ENCODE data around the gene LRRC75A. TPM values are rescaled to one million over a fixed set of nuclear protein-coding genes. Genes with fewer than 3 reads are reported as not detected.

Gene LRRC75A
- total RNA-seq, 2 experiments from 2014 or later = 1.5 to 1.7 TPM

DNA sequence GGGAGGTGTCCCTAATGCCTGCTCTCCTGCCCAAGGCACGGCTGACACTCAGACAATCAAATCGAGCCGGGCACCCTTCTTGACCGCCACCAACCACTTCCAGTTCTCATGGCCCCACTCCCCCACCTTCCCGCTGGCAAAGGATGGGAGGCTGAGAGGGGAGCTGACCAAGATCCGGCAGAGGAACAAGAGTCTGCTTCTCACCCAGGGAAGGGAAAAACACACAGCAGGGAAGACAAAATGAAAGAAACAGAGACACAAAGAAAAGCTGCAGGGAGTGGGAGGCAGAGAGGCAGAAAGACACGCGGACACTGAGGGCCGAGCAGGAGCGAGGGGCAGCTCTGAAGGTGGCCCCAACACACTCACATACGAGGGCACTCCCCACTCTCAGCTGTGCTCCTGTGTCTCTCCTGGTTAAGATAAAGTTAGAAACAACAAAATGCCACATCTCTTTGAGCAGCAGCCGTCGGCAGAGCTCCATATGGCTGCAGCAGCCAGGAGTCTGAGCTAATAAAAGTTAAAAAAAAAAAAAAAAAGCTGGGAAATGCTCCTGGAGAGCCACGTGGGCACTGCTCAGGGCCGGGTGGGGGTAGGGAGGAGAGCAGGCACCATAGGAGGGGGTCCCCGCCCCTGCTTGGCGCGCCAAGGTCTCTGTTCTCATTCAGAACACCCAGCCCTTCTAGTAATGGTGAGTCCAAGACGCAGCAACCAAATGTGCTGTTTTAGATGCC lies 7.4 kb downstream of the LRRC75A start:
- DNase-seq = no peak
- Mint-ChIP-seq H3K27ac (no peak overlapping the region), H3K4me1 (no peaks in the 10 kb centered on the region), H3K4me3 (no peak overlapping the region), H3K36me3 (no peaks in the 10 kb centered on the region), H3K27me3 (no peaks in the 10 kb centered on the region), H3K9me3 (no peaks in the 10 kb centered on the region)

DNA sequence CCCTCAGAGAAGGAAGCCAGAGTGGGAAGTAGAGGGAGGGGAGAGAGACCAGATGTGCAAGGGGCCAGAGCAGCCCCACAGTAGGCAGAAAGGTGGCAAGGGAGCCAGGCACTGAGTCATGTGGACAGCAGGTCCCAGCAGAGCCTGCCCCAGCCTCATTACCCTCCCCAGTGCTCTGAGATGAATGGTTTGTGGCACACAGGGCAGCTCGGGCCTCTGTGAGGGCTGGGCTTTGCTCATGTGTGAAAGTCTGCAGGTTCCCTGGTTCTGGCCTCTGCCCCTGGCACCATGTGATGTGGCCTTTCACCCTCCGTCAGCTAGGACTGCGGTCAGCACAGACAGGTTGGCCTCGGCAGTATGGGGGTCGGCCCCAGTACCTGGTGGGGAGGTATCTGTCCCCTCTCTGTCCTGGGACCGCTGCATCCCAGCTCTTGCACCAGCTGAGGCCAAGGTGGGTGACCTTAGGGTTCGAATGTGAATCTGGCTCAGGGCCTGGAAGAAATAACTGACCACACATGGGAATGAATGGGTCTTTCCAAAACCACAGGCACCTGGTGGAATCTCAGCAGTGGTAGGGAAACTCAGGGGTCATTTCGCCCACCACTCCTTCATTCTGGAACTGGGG lies 8.9 kb downstream of the LRRC75A start:
- DNase-seq = no peak
- Mint-ChIP-seq H3K36me3 (no peaks in the 10 kb centered on the region), H3K27ac (no peak overlapping the region), H3K4me1 (no peaks in the 10 kb centered on the region), H3K4me3 (no peak overlapping the region), H3K9me3 (no peaks in the 10 kb centered on the region), H3K27me3 (no peaks in the 10 kb centered on the region)

DNA sequence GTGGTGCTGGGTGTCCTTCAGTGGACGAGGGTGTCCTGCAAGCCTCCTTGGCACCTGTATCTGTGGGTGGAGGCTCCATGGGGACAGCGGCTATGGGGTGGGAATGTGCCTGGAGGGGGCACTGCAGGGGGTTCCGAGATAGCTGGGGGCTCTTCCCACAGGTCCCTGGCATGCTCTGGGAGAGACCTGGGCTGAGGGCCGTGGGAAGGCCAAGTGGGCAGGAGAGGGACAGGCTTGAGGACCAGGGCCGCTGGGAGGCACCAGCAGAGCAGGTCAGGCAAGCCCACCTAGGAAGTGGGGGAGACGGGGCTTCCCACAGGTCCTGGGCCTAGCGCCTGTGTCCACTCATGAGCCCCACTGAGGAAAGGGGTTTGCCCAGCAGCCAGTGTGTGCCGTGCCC lies 9.7 kb downstream of the LRRC75A start:
- Mint-ChIP-seq H3K27ac (no peak overlapping the region), H3K36me3 (no peaks in the 10 kb centered on the region), H3K4me1 (no peaks in the 10 kb centered on the region), H3K4me3 (no peak overlapping the region), H3K27me3 (no peaks in the 10 kb centered on the region), H3K9me3 (no peaks in the 10 kb centered on the region)
- no peak for DNase-seq

DNA sequence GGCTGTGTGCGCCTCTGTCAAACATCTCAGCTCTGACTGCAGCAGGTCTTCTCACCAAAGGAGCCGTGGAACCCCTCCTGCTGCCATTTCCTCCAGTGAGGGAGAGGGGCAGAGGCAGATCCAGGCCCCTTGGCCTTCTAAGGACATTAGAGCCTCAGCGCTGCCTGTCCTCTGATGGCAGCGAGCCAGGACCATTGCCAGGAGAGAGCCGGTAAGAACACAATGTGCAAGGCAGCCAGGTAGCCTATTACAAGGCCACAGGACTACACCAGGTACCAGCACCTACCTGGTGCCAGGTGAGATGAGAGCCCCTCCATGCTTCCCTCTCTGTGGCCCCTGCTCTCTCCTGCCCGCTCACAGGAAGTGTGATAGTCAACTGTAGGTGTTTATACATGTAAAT lies 11.0 kb downstream of the LRRC75A start:
- Mint-ChIP-seq H3K4me3 (no peak overlapping the region), H3K27ac (no peak overlapping the region), H3K36me3 (no peaks in the 10 kb centered on the region), H3K9me3 (no peaks in the 10 kb centered on the region), H3K27me3 (no peaks in the 10 kb centered on the region), H3K4me1 (no peaks in the 10 kb centered on the region)
- no peak for DNase-seq

DNA sequence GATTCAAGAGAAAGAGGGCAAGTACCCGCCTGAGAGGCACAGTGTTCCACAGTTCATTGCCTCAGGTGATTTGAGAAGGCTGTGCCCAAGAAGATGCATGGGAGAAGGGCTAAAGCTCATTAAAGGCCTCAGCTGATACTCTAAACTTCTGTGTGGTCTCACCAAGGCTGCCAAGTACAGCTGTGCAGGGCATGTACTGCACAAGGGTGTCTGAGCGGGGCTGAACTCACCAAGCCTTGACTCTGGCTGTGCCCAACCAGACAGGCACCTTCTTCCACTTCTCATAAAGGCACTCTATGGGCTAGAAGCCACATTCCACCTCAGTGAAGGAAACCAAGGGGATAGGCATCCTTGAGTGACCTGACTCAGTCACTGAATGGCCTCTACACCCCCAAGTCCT lies 12.7 kb downstream of the LRRC75A start:
- Mint-ChIP-seq H3K4me1 (no peaks in the 10 kb centered on the region), H3K27ac (no peak overlapping the region), H3K36me3 (no peaks in the 10 kb centered on the region), H3K4me3 (no peak overlapping the region), H3K27me3 (no peaks in the 10 kb centered on the region), H3K9me3 (no peaks in the 10 kb centered on the region)
- no peak for DNase-seq

DNA sequence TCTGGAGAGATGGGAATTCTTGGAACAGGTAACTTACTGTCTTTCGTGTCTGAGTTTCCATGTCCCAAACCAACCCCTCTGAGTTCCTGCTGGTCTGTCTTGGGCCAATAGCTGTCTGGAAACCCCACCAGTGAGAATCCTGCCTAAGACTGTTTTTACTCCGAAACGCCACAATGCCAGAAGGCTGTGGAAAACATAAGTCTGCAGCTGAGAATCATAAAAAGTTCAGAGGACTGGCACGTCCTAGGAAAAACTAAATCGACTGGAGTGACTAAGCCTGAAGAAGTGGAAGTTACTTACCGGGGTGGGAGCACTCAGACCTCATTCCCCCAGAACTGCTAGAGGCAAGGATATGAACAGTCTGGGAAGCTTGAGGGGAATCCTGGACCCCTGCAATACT lies 13.3 kb downstream of the LRRC75A start:
- Mint-ChIP-seq H3K27ac (no peak overlapping the region), H3K27me3 (no peaks in the 10 kb centered on the region), H3K4me3 (no peak overlapping the region), H3K36me3 (no peaks in the 10 kb centered on the region), H3K9me3 (no peaks in the 10 kb centered on the region), H3K4me1 (no peaks in the 10 kb centered on the region)
- no peak for DNase-seq

DNA sequence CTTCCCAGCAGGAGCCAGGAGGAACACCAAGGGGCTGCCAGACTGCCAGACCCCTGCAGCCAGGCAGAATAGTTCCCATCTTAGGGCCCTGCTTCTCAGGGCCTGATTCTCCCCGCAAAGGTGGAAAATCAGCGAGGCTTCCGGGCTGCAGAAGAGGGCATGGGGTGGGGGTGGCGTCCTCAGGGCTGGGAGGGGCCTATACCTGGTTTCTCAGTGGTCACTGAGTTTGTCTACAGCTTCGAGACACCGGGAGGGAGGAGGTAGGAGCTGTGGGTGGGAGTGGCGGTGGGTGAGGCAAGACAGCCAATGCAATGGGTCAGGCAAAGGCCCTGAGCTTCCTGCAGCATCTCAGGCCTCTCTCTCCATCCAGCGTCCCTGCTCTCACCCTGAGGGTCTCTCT lies 14.3 kb downstream of the LRRC75A start:
- Mint-ChIP-seq H3K4me3 (no peak overlapping the region), H3K4me1 (no peaks in the 10 kb centered on the region), H3K27me3 (no peaks in the 10 kb centered on the region), H3K27ac (no peak overlapping the region), H3K9me3 (no peaks in the 10 kb centered on the region), H3K36me3 (no peaks in the 10 kb centered on the region)
- no peak for DNase-seq

DNA sequence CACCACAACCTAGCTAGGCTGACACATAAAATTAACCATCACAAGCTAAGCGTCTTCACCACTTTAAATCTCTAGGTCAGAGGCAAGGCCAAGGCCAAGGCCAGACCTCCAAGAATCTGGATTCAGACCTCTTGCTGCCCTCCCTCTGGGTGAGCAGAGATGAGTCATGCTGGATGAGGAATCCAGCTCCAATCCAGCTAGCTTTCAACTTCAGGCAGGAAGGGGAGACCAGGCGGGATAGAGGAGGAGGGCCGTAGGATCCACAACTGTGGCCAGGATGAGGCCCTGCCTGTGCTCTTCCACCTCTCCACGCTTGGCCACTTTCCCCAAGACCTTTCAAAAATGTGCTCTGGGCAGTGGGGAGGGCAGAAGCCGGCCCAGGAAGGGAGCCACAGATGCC lies 14.7 kb downstream of the LRRC75A start:
- Mint-ChIP-seq H3K4me1 (no peaks in the 10 kb centered on the region), H3K36me3 (no peaks in the 10 kb centered on the region), H3K9me3 (no peaks in the 10 kb centered on the region), H3K4me3 (no peak overlapping the region), H3K27me3 (no peaks in the 10 kb centered on the region), H3K27ac (no peak overlapping the region)
- no peak for DNase-seq

DNA sequence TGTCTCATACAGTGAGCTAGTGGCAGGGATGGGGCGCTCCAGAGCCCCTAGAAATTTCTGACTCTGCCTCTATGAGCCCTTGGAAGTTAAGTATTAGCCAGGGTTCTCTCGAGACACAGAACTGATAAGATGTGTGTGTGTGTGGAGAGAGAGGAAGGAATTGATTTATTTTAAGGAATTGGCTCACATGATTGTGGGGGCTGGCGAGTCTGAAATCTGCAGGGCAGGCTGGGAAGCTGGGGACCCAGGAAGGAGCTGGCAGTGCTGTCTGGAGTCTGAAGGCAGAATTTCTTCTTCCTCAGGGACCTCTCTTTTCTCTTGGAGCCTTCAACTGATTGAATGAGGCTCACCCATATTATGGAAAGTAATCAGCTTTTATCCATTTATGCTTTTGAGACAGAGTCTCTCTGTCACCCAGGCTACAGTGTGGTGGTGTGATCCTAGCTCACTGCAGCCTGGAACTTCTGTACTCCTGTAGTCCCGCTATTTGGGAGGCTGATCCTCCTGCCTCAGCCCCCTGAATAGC lies 16.8 kb downstream of the LRRC75A start:
- Mint-ChIP-seq H3K4me1 (peaks cover 3% of the 10 kb centered on the region), H3K9me3 (no peaks in the 10 kb centered on the region), H3K36me3 (peaks cover 2% of the 10 kb centered on the region), H3K27me3 (no peaks in the 10 kb centered on the region), H3K4me3 (no peak overlapping the region), H3K27ac (no peak overlapping the region)
- no peak for DNase-seq

DNA sequence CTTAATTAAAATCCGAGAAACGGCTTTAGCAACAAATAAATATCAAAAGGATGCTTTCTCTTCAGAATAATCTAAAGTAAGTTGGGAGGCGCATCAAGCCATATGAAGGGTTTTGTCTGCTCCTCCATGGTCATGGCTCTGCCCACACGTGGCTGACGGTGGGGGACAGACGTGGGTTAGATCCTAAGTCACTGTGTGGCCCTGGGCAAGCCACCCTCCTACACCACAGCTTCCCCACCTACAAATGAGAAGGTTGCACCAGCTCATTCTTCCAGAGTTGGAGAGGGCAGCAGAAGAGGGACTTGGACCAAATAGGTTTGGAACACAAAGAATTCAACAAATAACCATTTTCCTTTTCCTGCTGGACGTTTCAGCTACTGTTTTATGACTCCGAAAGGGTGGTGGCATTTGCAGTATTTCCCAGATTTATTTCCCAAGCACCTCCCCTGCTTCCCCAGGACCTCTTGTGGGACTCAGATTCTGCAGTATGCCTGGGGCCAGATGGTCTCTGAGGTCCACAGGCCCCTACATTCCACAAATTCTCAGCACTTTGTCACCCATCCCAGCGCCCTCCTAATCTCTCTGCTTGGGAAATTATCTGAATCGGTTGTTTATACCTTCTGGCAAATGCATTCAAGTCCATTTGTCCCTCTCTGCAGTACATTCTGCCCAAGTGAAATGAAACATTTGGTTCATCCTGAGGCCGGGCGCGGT lies 17.8 kb downstream of the LRRC75A start:
- Mint-ChIP-seq H3K4me1 (peaks cover 3% of the 10 kb centered on the region), H3K9me3 (no peaks in the 10 kb centered on the region), H3K27ac (no peak overlapping the region), H3K4me3 (no peak overlapping the region), H3K36me3 (peaks cover 2% of the 10 kb centered on the region), H3K27me3 (no peaks in the 10 kb centered on the region)
- DNase-seq = no peak

DNA sequence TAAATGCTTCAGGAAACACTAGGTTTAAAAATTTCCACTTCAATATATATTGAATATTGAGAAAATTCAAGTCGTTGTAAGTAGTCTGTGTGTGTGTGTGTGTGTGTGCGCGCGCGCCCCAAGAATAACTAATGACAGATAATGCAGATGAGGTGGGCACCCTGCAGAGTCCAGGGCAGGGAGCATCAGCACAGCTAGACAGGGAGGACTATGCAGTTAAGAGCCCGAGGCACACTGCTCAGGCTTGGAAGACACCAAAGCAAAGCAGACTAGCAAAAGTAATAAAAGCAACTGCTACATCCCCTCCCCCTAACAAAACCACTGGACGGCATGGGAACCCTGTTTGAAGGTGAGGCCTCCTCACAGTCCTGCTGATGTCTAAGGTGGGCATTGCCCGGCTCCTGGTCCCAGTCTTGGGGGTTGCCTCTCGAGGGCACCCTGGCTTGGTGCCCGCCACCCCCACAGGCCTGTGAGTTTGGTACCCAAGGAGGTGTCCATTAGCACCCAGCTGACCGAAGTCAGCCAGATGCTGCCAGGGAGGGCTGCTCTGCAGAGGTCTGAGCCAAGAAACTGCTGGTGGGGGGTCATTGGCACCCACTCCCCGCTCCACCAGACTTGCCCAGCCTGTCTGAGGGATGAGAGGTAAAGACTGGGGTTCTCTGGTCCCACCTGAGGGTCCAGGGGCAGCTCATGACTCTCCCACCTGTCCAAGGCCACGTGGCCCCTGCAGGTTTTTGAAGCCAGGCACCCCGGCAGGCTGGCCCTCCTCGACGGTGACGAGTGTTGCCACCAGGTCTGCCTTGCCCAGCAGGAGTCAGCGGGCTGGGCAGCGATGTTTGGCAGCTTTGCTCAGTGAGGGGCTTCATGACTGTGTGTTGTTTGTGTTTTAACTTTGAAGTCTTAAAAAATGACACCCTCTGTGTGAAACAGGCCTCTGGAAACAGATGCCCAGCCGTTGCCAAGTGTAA lies 18.7 kb downstream of the LRRC75A start:
- peaks cover 2% of the 10 kb centered on the region for H3K36me3 Mint-ChIP-seq
- no peaks in the 10 kb centered on the region for H3K9me3 Mint-ChIP-seq

DNA sequence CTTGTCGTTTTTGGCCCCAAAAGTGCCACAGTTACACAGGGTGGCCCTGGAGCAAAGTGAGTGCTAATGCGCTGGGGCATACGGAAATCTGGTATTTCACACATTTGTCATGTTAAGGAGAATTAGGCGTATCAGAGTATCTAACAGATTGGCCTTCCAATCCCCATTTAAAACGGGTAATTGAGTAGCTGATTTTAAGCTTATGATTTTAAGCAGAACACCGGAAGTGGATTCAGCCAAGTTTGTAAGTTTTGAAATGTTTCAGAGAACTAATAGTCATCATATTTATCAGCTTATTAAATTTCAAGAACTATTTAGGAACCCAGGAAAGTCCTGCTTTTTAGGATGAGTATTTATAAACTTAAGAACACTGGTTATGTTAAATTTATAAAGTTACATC lies 19.5 kb downstream of the LRRC75A start:
- Mint-ChIP-seq H3K4me3 (no peak overlapping the region), H3K4me1 (peaks cover 3% of the 10 kb centered on the region), H3K36me3 (peaks cover 2% of the 10 kb centered on the region), H3K9me3 (no peaks in the 10 kb centered on the region), H3K27me3 (no peaks in the 10 kb centered on the region), H3K27ac (no peak overlapping the region)
- no peak for DNase-seq

More for the DNA sequence above, 18.7 kb downstream of the LRRC75A start:
- peaks cover 3% of the 10 kb centered on the region for H3K4me1 Mint-ChIP-seq
- H3K4me3 Mint-ChIP-seq = no peak overlapping the region
- no peak overlapping the region for H3K27ac Mint-ChIP-seq
- no peaks in the 10 kb centered on the region for H3K27me3 Mint-ChIP-seq
- no peak for DNase-seq

DNA sequence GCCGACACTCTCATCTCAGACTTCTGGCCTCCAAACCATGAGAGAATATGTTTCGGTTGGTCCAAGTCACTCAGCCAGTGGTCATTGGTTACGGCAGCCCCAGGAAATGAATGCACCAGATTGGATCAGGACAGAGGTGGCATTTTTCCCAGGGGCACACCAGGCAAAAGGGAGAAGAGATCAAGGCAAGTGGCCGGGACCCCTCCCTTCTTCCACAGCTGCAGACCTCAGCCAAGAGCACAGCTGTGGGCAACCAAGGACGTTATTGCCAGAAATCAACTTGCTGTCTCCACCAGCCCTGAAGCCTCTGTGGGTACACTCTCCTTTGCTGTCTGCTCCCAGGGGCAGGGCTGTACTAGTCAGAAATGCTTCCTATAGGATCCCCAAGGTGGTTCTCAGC lies 20.7 kb downstream of the LRRC75A start:
- no peak for DNase-seq
- peaks cover 3% of the 10 kb centered on the region for H3K4me1 Mint-ChIP-seq
- no peaks in the 10 kb centered on the region for H3K27me3 Mint-ChIP-seq
- H3K4me3 Mint-ChIP-seq = no peak overlapping the region
- H3K27ac Mint-ChIP-seq = no peak overlapping the region
- peaks cover 2% of the 10 kb centered on the region for H3K36me3 Mint-ChIP-seq
- no peaks in the 10 kb centered on the region for H3K9me3 Mint-ChIP-seq

DNA sequence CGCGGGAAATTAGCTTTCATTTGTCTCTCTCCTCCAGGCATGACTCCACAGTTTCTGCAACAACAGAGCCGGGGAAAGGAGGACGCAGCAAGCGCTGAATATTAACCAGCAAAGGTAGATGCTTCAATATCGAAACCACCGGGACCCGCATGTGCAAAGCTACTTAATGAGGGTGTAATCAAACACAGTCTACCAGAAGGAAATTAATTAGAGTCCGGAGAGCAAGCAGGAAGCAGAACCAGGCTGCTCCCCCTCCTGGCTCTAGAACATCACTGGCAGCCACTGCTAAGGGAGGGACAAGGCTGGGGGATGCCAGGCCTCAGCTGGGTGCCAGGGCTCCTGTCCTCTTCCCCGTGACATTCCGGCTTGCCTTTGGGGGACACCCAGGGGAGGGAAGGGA lies 21.7 kb downstream of the LRRC75A start:
- DNase-seq = no peak
- peaks cover 2% of the 10 kb centered on the region for H3K36me3 Mint-ChIP-seq
- no peaks in the 10 kb centered on the region for H3K9me3 Mint-ChIP-seq
- H3K4me1 Mint-ChIP-seq = peaks cover 3% of the 10 kb centered on the region
- H3K27me3 Mint-ChIP-seq = no peaks in the 10 kb centered on the region
- no peak overlapping the region for H3K27ac Mint-ChIP-seq
- H3K4me3 Mint-ChIP-seq = no peak overlapping the region

Measured in activated naive CD8-positive, alpha-beta T cell treated with anti-CD3 and anti-CD28 coated beads for 36 hours (primary cell).